ENCODE results near the gene POLR3C.

POLR3C gene

DNA sequence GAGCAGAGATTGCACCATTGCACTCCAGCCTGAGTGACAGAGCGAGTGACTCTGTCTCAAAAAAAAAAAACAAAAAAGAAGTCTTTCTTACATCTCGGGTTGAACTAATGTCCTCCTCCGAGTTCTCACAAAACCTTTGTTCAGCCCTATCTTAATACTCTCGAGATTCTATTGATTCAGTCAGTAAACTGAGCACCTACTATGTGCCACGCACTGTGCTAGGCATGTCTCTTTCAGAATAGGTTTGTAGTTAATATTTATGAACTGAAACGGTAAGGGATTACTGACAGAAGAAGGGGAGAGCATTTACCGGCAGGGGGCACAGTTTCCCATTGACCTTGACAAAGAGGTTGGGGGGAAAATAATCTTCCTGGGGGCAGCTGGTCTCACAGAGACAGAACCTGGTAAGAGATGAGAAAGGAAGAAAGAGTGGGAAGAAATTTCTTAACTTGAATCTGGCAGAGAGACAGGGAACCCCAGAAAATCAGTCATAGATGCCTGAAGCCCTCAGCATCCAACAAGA, 31.5 kb downstream of the POLR3C start:
- H3K4me1 ChIP-seq (ENCODE audit: control extremely low read depth in 1 of 4, control insufficient read depth in 4 of 4, insufficient read depth in 4 of 4, low read length in 3 of 4), result peaks cover 0 to 17% (median 15%) of the 10 kb centered on the region in 4 experiments
- no peak for DNase-seq
- H3K4me3 ChIP-seq (ENCODE audit: control insufficient read depth in 1 of 7, extremely low read depth in 1 of 7, insufficient read depth in 4 of 7, low read depth in 2 of 7, low read length in 6 of 7), result no peak overlapping the region
- peaks cover 12 to 54% (median 36%) of the 10 kb centered on the region in 4 experiments for H3K36me3 ChIP-seq (ENCODE audit: control insufficient read depth in 4 of 4, insufficient read depth in 4 of 4, low read length in 3 of 4)
- CTCF ChIA-PET, result interaction anchor here (0.8 to 10.4 kb wide), 4 partner anchors 8 to 135 kb away, joined by 3 to 157 read pairs (median 3); partner anchors contain the start of gene NUDT17
- POLR2A ChIA-PET, result no interaction called here
- no peaks in the 10 kb centered on the region for H3K9me3 ChIP-seq (ENCODE audit: control extremely low read depth in 1 of 5, control insufficient read depth in 4 of 5, insufficient read depth in 2 of 5, low read depth in 1 of 5, low read length in 4 of 5)
- H3K27me3 ChIP-seq (replicated peaks in 2 of 5; ENCODE audit: control insufficient read depth in 4 of 5, insufficient read depth in 5 of 5, low read length in 4 of 5), result no peaks in the 10 kb centered on the region
- WGBS (ENCODE audit: insufficient coverage), result 88% methylated on average over 5 of the region's 7 CpGs
- no peak overlapping the region for H3K27ac ChIP-seq (ENCODE audit: insufficient read depth in 1 of 2, low read depth in 1 of 2, low read length in 2 of 2, poor library complexity in 1 of 2, severe bottlenecking in 2 of 2)

DNA sequence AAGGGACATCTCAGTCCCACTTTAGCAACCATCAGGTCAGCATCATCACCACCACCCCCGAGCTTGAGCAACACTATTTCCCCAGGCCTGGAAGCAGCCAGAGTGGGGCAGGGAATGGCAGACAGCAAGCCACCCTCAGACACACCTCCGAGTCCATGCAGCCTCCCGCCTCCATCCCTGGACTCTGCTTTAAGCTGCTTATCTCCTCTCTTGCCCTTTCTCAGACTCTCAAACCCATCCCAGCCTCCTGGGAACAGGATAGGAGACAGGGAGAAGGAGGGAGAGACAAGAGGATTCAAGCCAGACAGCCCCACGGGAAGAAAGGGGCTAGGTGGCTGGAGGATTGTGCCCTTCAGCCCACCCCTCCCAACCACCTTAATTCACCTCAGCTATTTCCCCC, 33.2 kb downstream of the POLR3C start:
- Histone ChIP-seq H3K9me3 (ENCODE audit: control extremely low read depth in 1 of 5, control insufficient read depth in 4 of 5, insufficient read depth in 2 of 5, low read depth in 1 of 5, low read length in 4 of 5) (no peaks in the 10 kb centered on the region), H3K36me3 (ENCODE audit: control insufficient read depth in 4 of 4, insufficient read depth in 4 of 4, low read length in 3 of 4) (peaks cover 9 to 39% (median 26%) of the 10 kb centered on the region in 4 experiments), H3K4me1 (ENCODE audit: control extremely low read depth in 1 of 4, control insufficient read depth in 4 of 4, insufficient read depth in 4 of 4, low read length in 3 of 4) (peaks cover 0 to 17% (median 15%) of the 10 kb centered on the region in 4 experiments), H3K27me3 (replicated peaks in 2 of 5; ENCODE audit: control insufficient read depth in 4 of 5, insufficient read depth in 5 of 5, low read length in 4 of 5) (no peaks in the 10 kb centered on the region), H3K27ac (ENCODE audit: insufficient read depth in 1 of 2, low read depth in 1 of 2, low read length in 2 of 2, poor library complexity in 1 of 2, severe bottlenecking in 2 of 2) (no peak overlapping the region), H3K4me3 (ENCODE audit: control insufficient read depth in 1 of 7, extremely low read depth in 1 of 7, insufficient read depth in 4 of 7, low read depth in 2 of 7, low read length in 6 of 7) (no peak overlapping the region)
- no peak for DNase-seq
- POLR2A ChIA-PET, result interaction anchor here (2.2 kb wide), 1 partner anchor 11 kb away, joined by 12 read pairs; the partner anchor contains the start of gene NUDT17
- 88% methylated on average over 1 of the region's 4 CpGs for WGBS (ENCODE audit: insufficient coverage)
- CTCF ChIA-PET, result interaction anchor here (0.6 to 10.4 kb wide), 6 partner anchors 10 to 159 kb away, joined by 3 to 157 read pairs (median 26); partner anchors contain the start of genes ITGA10 and NUDT17

DNA sequence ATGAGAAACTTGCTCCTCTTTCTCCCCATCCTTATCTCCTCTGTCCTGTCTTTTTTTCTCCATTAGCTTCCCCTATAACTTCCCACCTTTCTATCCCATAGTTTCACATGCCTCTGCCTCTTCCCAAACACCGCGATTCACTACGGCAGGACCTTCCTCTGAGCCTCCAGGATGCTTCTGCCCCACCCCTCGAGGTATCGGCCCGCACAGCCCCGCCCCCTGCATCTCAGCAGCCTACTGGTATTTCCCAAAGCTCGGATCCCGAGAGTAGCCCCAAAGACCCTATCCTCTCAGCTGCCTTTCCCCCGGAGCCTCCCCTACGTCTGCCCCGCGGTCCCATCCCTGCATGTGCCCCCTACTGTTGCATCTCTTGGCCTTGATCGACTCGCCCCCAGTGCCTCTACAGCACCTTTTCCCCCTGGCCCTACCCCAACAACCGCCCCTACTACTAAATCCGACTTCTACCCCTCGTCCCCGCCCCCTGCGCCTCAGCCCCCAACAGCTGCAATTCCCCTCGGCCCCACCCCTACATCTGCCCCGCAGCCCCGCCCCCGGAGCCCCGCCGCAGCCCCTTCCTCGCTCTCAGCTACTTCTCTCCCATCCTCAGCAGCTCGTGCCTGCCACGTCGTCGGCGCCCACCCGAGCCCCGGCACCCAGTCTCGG, 34.4 kb downstream of the POLR3C start:
- H3K36me3 ChIP-seq (ENCODE audit: control insufficient read depth in 4 of 4, insufficient read depth in 4 of 4, low read length in 3 of 4), result peaks cover 7 to 31% (median 23%) of the 10 kb centered on the region in 4 experiments
- ChIA-PET POLR2A (interaction anchor here (0.6 to 2.6 kb wide), 7 partner anchors 9 to 106 kb away, joined by 3 to 12 read pairs (median 5); partner anchors contain the start of genes ANKRD34A, NUDT17, PEX11B and POLR3GL), CTCF (interaction anchor here (0.8 to 10.4 kb wide), 14 partner anchors 11 to 158 kb away, joined by 3 to 157 read pairs (median 4); partner anchors contain the start of genes ITGA10 and NUDT17)
- H3K4me3 ChIP-seq (ENCODE audit: control insufficient read depth in 1 of 7, extremely low read depth in 1 of 7, insufficient read depth in 4 of 7, low read depth in 2 of 7, low read length in 6 of 7), result peak overlapping the region; percentile 88 to 97 (median 92)
- H3K27ac ChIP-seq (ENCODE audit: insufficient read depth in 1 of 2, low read depth in 1 of 2, low read length in 2 of 2, poor library complexity in 1 of 2, severe bottlenecking in 2 of 2), result peak overlapping the region in 1 of 2 experiments; percentile 54
- H3K27me3 ChIP-seq (replicated peaks in 2 of 5; ENCODE audit: control insufficient read depth in 4 of 5, insufficient read depth in 5 of 5, low read length in 4 of 5), result no peaks in the 10 kb centered on the region
- H3K4me1 ChIP-seq (ENCODE audit: control extremely low read depth in 1 of 4, control insufficient read depth in 4 of 4, insufficient read depth in 4 of 4, low read length in 3 of 4), result peaks cover 0 to 17% (median 15%) of the 10 kb centered on the region in 4 experiments
- DNase-seq, result peak; percentile 29 to 92 (median 86)
- WGBS (ENCODE audit: insufficient coverage), result 0% methylated on average over 22 of the region's 35 CpGs
- H3K9me3 ChIP-seq (ENCODE audit: control extremely low read depth in 1 of 5, control insufficient read depth in 4 of 5, insufficient read depth in 2 of 5, low read depth in 1 of 5, low read length in 4 of 5), result no peaks in the 10 kb centered on the region

DNA sequence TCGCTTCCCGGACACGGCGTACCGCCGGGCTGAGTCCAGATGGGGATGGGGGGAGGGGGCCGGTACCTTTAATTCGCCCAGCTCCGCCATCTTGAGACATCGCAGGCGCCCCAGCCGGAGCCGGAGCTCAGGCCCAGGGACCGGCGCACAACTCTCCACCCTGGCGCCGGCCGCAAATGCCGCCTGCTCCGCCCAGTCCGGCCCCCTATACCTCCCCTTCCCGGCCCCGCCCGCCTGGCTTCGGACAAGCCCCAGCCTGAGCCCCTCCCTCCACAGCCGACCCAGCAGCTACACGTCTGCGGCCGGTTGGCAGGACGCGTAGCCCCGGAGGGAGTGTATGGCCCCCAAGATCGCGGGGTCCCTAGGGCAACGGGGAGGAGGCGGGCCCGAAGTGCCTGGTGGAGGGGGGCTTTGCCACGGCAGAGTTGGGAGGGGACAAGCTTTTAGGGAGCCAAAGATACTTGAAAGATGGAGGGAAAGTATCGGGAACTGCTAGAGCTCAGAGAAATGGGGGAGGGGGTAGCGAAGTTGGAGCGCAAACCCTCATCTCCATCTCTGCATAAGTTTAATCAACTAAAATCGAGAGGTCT, 35.0 kb downstream of the POLR3C start, which contains the start of gene PIAS3:
TSS of gene PIAS3 (minus strand) at position 181 of the 590 bp plus-strand sequence. CDS start at position 90, 91 bp downstream.
- Histone ChIP-seq H3K27me3 (replicated peaks in 2 of 5; ENCODE audit: control insufficient read depth in 4 of 5, insufficient read depth in 5 of 5, low read length in 4 of 5) (no peaks in the 10 kb centered on the region), H3K4me1 (ENCODE audit: control extremely low read depth in 1 of 4, control insufficient read depth in 4 of 4, insufficient read depth in 4 of 4, low read length in 3 of 4) (peaks cover 0 to 17% (median 15%) of the 10 kb centered on the region in 4 experiments), H3K4me3 (ENCODE audit: control insufficient read depth in 1 of 7, extremely low read depth in 1 of 7, insufficient read depth in 4 of 7, low read depth in 2 of 7, low read length in 6 of 7) (peak within 1 kb of the TSS; percentile 88 to 97 (median 92)), H3K36me3 (ENCODE audit: control insufficient read depth in 4 of 4, insufficient read depth in 4 of 4, low read length in 3 of 4) (peaks cover 7 to 25% (median 20%) of the 10 kb centered on the region in 4 experiments), H3K9me3 (ENCODE audit: control extremely low read depth in 1 of 5, control insufficient read depth in 4 of 5, insufficient read depth in 2 of 5, low read depth in 1 of 5, low read length in 4 of 5) (no peaks in the 10 kb centered on the region), H3K27ac (ENCODE audit: insufficient read depth in 1 of 2, low read depth in 1 of 2, low read length in 2 of 2, poor library complexity in 1 of 2, severe bottlenecking in 2 of 2) (peak within 1 kb of the TSS; percentile 17 to 82)
- DNase-seq, result peak; percentile 91 to 97 (median 94)
- ChIA-PET POLR2A (interaction anchor here (0.6 to 2.6 kb wide), 7 partner anchors 9 to 105 kb away, joined by 3 to 12 read pairs (median 5); partner anchors contain the start of genes ANKRD34A, NUDT17, PEX11B and POLR3GL), CTCF (interaction anchor here (0.8 to 10.4 kb wide), 14 partner anchors 12 to 157 kb away, joined by 3 to 157 read pairs (median 4); partner anchors contain the start of genes ITGA10 and NUDT17)
- WGBS (ENCODE audit: insufficient coverage), result 0% methylated on average over 31 of the region's 42 CpGs

DNA sequence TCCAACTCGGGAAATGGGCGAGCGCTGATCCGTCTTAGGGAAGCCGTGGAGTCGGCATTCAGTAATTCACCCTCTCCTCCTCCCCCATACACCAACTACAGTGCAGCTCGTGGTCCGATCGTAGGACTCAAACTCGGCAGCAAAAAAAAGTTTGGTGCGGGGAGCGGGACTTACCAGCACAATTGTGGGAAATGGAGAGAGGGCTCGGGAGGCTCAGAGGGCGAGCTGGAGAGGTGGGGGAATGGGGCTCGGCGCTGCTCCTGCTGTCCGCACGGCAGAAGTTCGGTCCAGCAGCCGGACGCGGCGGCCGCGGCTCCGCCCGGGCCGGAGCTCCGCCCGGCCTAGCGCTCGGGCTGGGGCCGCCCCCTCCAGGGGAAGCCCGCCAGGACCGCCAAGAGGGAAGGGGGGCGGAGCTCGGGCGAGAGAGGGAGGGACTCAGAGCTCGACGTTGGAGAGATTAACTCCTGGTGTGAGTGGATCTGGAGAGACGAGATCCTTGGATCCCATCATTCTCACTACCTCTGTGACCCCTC, 35.6 kb downstream of the POLR3C start:
- ChIA-PET POLR2A (interaction anchor here (0.6 to 2.6 kb wide), 6 partner anchors 10 to 105 kb away, joined by 3 to 12 read pairs (median 8); partner anchors contain the start of genes ANKRD34A, NUDT17, PEX11B and POLR3GL), CTCF (interaction anchor here (1.2 to 10.4 kb wide), 10 partner anchors 12 to 118 kb away, joined by 3 to 157 read pairs (median 13); partner anchors contain the start of genes ITGA10 and NUDT17)
- 0% methylated on average over 28 of the region's 41 CpGs for WGBS (ENCODE audit: insufficient coverage)
- Histone ChIP-seq H3K27ac (ENCODE audit: insufficient read depth in 1 of 2, low read depth in 1 of 2, low read length in 2 of 2, poor library complexity in 1 of 2, severe bottlenecking in 2 of 2) (peak overlapping the region; percentile 17 to 82), H3K9me3 (ENCODE audit: control extremely low read depth in 1 of 5, control insufficient read depth in 4 of 5, insufficient read depth in 2 of 5, low read depth in 1 of 5, low read length in 4 of 5) (no peaks in the 10 kb centered on the region), H3K36me3 (ENCODE audit: control insufficient read depth in 4 of 4, insufficient read depth in 4 of 4, low read length in 3 of 4) (peaks cover 7 to 21% (median 16%) of the 10 kb centered on the region in 4 experiments), H3K4me1 (ENCODE audit: control extremely low read depth in 1 of 4, control insufficient read depth in 4 of 4, insufficient read depth in 4 of 4, low read length in 3 of 4) (peaks cover 0 to 17% (median 15%) of the 10 kb centered on the region in 4 experiments), H3K27me3 (replicated peaks in 2 of 5; ENCODE audit: control insufficient read depth in 4 of 5, insufficient read depth in 5 of 5, low read length in 4 of 5) (no peaks in the 10 kb centered on the region), H3K4me3 (ENCODE audit: control insufficient read depth in 1 of 7, extremely low read depth in 1 of 7, insufficient read depth in 4 of 7, low read depth in 2 of 7, low read length in 6 of 7) (peak overlapping the region; percentile 88 to 97 (median 92))
- DNase-seq, result peak; percentile 68 to 87 (median 81)

DNA sequence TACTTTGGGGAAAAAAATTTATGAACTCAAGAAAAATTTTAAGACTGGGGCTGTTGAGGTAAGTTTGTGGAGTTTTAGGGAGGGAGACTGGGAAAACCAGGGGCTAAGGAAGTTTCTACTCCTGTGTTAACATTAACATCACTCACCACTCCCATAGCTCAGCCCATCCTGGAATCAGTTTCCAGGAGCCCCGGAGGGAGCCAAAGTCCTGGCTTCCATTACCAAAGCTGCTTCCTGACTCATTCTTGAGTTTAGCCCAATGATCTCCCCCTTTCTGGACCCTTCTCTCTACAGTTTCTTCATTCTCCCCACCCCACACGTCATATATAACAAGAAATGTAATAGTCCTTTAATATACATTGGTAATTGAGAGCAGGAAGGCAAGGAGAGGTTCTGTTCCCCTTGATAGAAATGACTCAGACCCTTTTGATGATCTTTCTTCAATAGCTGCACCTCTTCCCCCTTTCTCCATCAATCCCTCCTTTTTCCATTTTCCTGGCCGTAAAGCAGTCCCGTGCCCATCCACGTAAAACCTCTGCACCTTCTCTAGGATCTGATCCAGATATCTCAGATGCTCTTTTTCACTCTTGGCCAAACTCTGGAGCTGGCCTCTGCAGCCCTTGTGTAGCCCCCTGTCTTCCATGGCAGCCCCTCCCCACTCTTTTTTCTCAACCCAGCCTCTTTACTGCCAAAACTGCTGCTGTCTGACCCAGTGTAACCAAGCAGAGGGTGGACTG, 39.5 kb downstream of the POLR3C start:
- Histone ChIP-seq H3K27me3 (replicated peaks in 2 of 5; ENCODE audit: control insufficient read depth in 4 of 5, insufficient read depth in 5 of 5, low read length in 4 of 5) (no peaks in the 10 kb centered on the region), H3K36me3 (ENCODE audit: control insufficient read depth in 4 of 4, insufficient read depth in 4 of 4, low read length in 3 of 4) (peaks cover 0 to 4% (median 0%) of the 10 kb centered on the region in 4 experiments), H3K4me3 (ENCODE audit: control insufficient read depth in 1 of 7, extremely low read depth in 1 of 7, insufficient read depth in 4 of 7, low read depth in 2 of 7, low read length in 6 of 7) (no peak overlapping the region), H3K4me1 (ENCODE audit: control extremely low read depth in 1 of 4, control insufficient read depth in 4 of 4, insufficient read depth in 4 of 4, low read length in 3 of 4) (peaks cover 0 to 11% (median 6%) of the 10 kb centered on the region in 4 experiments), H3K27ac (ENCODE audit: insufficient read depth in 1 of 2, low read depth in 1 of 2, low read length in 2 of 2, poor library complexity in 1 of 2, severe bottlenecking in 2 of 2) (no peak overlapping the region), H3K9me3 (ENCODE audit: control extremely low read depth in 1 of 5, control insufficient read depth in 4 of 5, insufficient read depth in 2 of 5, low read depth in 1 of 5, low read length in 4 of 5) (no peaks in the 10 kb centered on the region)
- no peak for DNase-seq
- ChIA-PET CTCF (interaction anchor here (1.6 to 10.4 kb wide), 3 partner anchors 9 to 29 kb away, joined by 4 to 157 read pairs (median 6); partner anchors contain the start of gene NUDT17), POLR2A (no interaction called here)
- 96% methylated on average over 3 of the region's 5 CpGs for WGBS (ENCODE audit: insufficient coverage)
